PC-3 (cell line): ENCODE measurements around the gene ZNF532.

Experiments
- CTCF ChIP-seq: fragments of 300-600 bp; sonication (generic); conservative IDR thresholded peaks from 2 replicates; pipeline ENCODE4 v1.5.1; 2017; ENCODE audit warnings: antibody characterized with exemption, low read depth, mild to moderate bottlenecking, low read length
- EZH2phosphoT487 ChIP-seq: fragments of 300-600 bp; sonication (generic); IDR thresholded peaks from 2 replicates; pipeline ENCODE4 v1.6.1; 2018; ENCODE audit warnings: mild to moderate bottlenecking, antibody characterized with exemption, low read length, borderline replicate concordance

- TF ChIP-seq EZH2phosphoT487 (no peak), CTCF (no peak)
Measured at GRCh38 chr18:58958628-58959027, 94.0 kb downstream of the ZNF532 start.
